Left kidney (tissue), 2 donors: ENCODE results near the gene MDFIC. TPM values are rescaled to one million over a fixed set of nuclear protein-coding genes. Genes with fewer than 3 reads are reported as not detected.
A peak's percentile ranks its signal among the peaks of the same experiment; 100 is the strongest.

Experiments
- DNase-seq: peaks from one replicate; pipeline ENCODE4 v3.0.0-alpha.2; 2013
- polyA plus RNA-seq: library from polyadenylated mRNA; unstranded; fragments of 120-200 nt; gene quantifications from one replicate; pipeline ENCODE4 v1.2.1, GENCODE V29; 2013; ENCODE audit not compliant: insufficient read length

MDFIC gene
- polyA plus RNA-seq, 1 donor = 30.6 TPM

GRCh38 chr7:114988026-114988425, 66.1 kb downstream of the MDFIC start:
- DNase-seq = no peak

- DNase-seq = no peak
Observed at GRCh38 chr7:114988755-114989375, 67.0 kb downstream of the MDFIC start.

- no peak for DNase-seq
Observed at GRCh38 chr7:114989531-114989930, 67.6 kb downstream of the MDFIC start.

GRCh38 chr7:114997487-114998404, 75.9 kb downstream of the MDFIC start:
- DNase-seq = no peak

- DNase-seq = no peak
Observed at GRCh38 chr7:115004121-115004520, 82.2 kb downstream of the MDFIC start.

GRCh38 chr7:115005251-115005650, 83.4 kb downstream of the MDFIC start:
- DNase-seq = peak; percentile 11

GRCh38 chr7:115005953-115006352, 84.1 kb downstream of the MDFIC start:
- DNase-seq = no peak

- DNase-seq = no peak
Observed at GRCh38 chr7:115007751-115008150, 85.9 kb downstream of the MDFIC start.

GRCh38 chr7:115008465-115009114, 86.7 kb downstream of the MDFIC start:
- no peak for DNase-seq

GRCh38 chr7:115009139-115009538, 87.2 kb downstream of the MDFIC start:
- DNase-seq = no peak

- no peak for DNase-seq
Observed at GRCh38 chr7:115009736-115010440, 88.0 kb downstream of the MDFIC start.

GRCh38 chr7:115010441-115010820, 88.5 kb downstream of the MDFIC start:
- DNase-seq = no peak

- no peak for DNase-seq
Observed at GRCh38 chr7:115013886-115014285, 92.0 kb downstream of the MDFIC start.

GRCh38 chr7:115014794-115015193, 92.9 kb downstream of the MDFIC start:
- DNase-seq = no peak

GRCh38 chr7:115015619-115016018, 93.7 kb downstream of the MDFIC start:
- no peak for DNase-seq

GRCh38 chr7:115019882-115020605, 98.2 kb downstream of the MDFIC start:
- no peak for DNase-seq

GRCh38 chr7:115023219-115023618, 101.3 kb downstream of the MDFIC start:
- no peak for DNase-seq

GRCh38 chr7:115024276-115024675, 102.4 kb downstream of the MDFIC start:
- no peak for DNase-seq

GRCh38 chr7:115032715-115033703, 111.1 kb downstream of the MDFIC start:
- no peak for DNase-seq

GRCh38 chr7:115033917-115034459, 112.1 kb downstream of the MDFIC start:
- no peak for DNase-seq
